ENCODE results near the gene HINT2. TPM values are rescaled to one million over a fixed set of nuclear protein-coding genes. Genes with fewer than 3 reads are reported as not detected.
A peak's percentile ranks its signal among the peaks of the same experiment; 100 is the strongest.

The HINT2 gene
- total RNA-seq, 1 donor from 2014 or later = 60.1 TPM

DNA sequence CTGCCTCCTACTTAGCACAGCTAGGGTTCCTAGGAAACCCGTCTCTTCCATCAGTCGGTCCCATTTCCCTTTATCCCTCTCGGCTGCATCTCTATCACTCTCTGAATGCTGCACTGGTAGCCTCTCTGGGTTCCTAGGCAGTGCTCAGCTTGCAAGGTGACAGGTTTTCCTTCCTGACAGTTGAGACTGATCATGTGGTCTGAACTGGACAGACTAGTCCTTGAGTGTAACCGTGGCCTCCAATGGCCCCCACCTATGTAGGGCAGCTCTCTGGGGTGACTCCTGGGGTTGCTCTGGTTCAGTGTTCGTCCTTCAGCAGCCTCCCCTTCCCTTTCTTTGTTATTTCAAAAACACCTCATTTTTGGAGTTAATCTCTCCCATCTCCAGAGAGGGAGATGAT is 18.0 kb upstream of the HINT2 start:
- no peak for DNase-seq (ENCODE audit: low read depth, low spot score)
- Mint-ChIP-seq H3K4me3 (peak overlapping the region; percentile 64), H3K27me3 (ENCODE audit: low read depth) (no peaks in the 10 kb centered on the region), H3K9me3 (no peaks in the 10 kb centered on the region), H3K27ac (ENCODE audit: unreplicated experiment) (no peak overlapping the region), H3K4me1 (peaks cover 60% of the 10 kb centered on the region), H3K36me3 (ENCODE audit: low read depth) (peaks cover 4% of the 10 kb centered on the region)
- TF ChIP-seq, protein P1, sequence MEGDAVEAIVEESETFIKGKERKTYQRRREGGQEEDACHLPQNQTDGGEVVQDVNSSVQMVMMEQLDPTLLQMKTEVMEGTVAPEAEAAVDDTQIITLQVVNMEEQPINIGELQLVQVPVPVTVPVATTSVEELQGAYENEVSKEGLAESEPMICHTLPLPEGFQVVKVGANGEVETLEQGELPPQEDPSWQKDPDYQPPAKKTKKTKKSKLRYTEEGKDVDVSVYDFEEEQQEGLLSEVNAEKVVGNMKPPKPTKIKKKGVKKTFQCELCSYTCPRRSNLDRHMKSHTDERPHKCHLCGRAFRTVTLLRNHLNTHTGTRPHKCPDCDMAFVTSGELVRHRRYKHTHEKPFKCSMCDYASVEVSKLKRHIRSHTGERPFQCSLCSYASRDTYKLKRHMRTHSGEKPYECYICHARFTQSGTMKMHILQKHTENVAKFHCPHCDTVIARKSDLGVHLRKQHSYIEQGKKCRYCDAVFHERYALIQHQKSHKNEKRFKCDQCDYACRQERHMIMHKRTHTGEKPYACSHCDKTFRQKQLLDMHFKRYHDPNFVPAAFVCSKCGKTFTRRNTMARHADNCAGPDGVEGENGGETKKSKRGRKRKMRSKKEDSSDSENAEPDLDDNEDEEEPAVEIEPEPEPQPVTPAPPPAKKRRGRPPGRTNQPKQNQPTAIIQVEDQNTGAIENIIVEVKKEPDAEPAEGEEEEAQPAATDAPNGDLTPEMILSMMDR (conservative IDR thresholded peaks at IDR 0.05) = no peak

DNA sequence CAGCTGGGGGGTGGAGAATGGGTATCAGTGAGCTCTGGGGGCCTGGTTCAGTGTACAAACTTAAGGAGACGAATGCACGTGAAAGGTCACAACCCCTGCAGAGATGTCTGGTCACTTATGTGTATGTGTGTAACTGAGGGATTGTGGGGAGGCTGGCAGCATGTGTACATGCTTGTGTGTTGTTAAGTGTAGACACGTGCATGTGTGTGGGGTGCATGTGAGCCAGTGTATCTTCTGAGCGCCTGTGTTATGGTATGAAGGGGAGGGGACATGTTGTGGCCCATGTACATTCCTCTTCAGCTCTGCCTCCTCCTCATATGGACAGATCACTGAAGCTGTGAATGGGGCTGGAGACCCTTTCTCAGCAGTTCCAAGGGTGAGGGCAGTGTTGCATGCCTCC is 16.2 kb upstream of the HINT2 start:
- H3K27ac Mint-ChIP-seq (ENCODE audit: unreplicated experiment) = no peak overlapping the region
- peaks cover 63% of the 10 kb centered on the region for H3K4me1 Mint-ChIP-seq
- H3K27me3 Mint-ChIP-seq (ENCODE audit: low read depth) = no peaks in the 10 kb centered on the region
- H3K36me3 Mint-ChIP-seq (ENCODE audit: low read depth) = peaks cover 4% of the 10 kb centered on the region
- peak overlapping the region; percentile 65 for H3K4me3 Mint-ChIP-seq
- TF ChIP-seq, protein P1 (conservative IDR thresholded peaks at IDR 0.05) = no peak
- DNase-seq (ENCODE audit: low read depth, low spot score) = no peak
- H3K9me3 Mint-ChIP-seq = no peaks in the 10 kb centered on the region

DNA sequence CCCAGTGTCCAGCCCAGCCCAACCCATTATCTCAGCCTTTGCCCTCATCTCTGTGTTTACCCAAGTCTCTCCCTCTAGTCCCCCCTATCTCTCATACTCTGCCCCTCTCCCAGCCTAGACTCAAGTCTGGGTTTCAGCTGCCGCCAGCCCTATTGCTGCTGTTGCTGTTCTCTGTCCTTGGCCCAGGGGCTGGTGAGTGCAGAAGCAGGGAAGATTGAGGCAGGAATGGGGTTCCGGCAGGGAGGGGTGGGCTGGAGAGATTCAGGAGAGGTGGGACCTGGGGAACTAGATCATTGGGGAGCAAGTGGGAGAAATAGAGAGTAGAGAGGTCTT is 14.9 kb upstream of the HINT2 start:
- Mint-ChIP-seq H3K9me3 (no peaks in the 10 kb centered on the region), H3K4me3 (peak overlapping the region; percentile 89), H3K4me1 (peaks cover 54% of the 10 kb centered on the region), H3K36me3 (ENCODE audit: low read depth) (no peaks in the 10 kb centered on the region), H3K27me3 (ENCODE audit: low read depth) (no peaks in the 10 kb centered on the region), H3K27ac (ENCODE audit: unreplicated experiment) (peak overlapping the region; percentile 89)
- TF ChIP-seq, protein P1 (conservative IDR thresholded peaks at IDR 0.05) = no peak
- no peak for DNase-seq (ENCODE audit: low read depth, low spot score)

DNA sequence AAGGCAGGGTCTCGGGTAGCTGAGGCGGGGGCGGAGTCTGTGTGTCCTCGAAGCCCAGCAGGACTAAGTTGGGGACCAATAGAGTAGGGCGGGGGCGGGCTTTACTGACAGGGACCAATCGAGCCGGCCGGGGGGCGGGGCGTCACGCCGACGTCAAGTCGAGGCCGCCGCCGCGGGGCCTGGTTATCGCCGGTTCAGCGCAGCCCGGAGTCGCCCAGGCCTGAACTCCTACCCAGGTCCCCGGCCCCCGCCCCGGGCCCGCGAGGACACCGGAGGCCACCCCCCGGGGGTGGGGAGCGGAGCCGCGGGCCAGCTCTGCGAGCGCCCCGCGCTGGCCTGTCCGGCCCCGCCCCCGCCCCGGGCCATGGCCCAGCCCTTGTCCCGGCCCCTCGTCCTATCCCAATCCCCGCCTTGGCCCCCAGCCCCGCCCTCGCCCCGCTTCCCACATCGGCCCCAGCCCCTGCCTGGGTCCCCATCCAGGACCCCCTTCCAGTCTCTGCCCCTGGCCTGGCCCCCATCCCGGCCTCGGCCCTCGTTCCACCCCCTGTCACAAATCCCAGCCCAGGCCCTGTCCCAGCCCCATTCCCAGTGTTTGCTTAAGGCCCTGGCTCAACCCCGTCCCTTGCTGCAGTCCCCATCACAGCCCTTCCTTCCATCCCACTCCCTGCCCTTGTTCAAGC is 14.4 kb upstream of the HINT2 start, which contains the start of gene TMEM8B:
Gene TMEM8B (plus strand): TSS at position 145 of the 680 bp plus-strand sequence. CDS start 220 bp downstream, at position 365.
- peak; percentile 86 for DNase-seq (ENCODE audit: low read depth, low spot score)
- no peaks in the 10 kb centered on the region for H3K27me3 Mint-ChIP-seq (ENCODE audit: low read depth)
- H3K4me3 Mint-ChIP-seq = peak within 1 kb of the TSS; percentile 89
- TF ChIP-seq, protein P1 (conservative IDR thresholded peaks at IDR 0.05) = no peak
- H3K9me3 Mint-ChIP-seq = no peaks in the 10 kb centered on the region
- no peaks in the 10 kb centered on the region for H3K36me3 Mint-ChIP-seq (ENCODE audit: low read depth)
- peak within 1 kb of the TSS; percentile 89 for H3K27ac Mint-ChIP-seq (ENCODE audit: unreplicated experiment)
- peaks cover 49% of the 10 kb centered on the region for H3K4me1 Mint-ChIP-seq

DNA sequence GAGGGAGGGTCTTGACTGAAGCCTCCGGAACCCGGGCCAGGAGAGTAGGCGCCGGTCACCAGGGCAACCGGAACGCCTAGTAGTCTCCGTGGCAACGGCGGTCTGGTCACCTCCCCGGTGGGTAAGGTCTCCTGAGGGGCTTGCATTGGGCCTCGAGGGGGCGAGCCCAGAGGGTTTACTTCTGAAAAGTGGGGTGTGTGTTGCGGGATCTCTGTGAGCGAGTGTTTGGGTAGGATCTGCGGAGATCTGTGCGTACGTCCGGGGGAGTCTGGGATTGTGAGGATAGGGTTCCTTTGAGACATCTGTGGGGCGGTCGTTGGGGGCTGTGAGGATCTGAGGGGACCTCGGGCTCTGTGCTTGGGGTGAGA is 13.9 kb upstream of the HINT2 start, which contains the start of gene FAM221B:
Gene FAM221B (minus strand): TSS at position 17 of the 368 bp plus-strand sequence. CDS start 2,571 bp downstream, outside the sequence.
- TF ChIP-seq, protein P1 (conservative IDR thresholded peaks at IDR 0.05) = no peak
- peak within 1 kb of the TSS; percentile 89 for H3K4me3 Mint-ChIP-seq
- no peaks in the 10 kb centered on the region for H3K9me3 Mint-ChIP-seq
- DNase-seq (ENCODE audit: low read depth, low spot score) = peak; percentile 62
- no peaks in the 10 kb centered on the region for H3K27me3 Mint-ChIP-seq (ENCODE audit: low read depth)
- H3K27ac Mint-ChIP-seq (ENCODE audit: unreplicated experiment) = peak within 1 kb of the TSS; percentile 89
- peaks cover 48% of the 10 kb centered on the region for H3K4me1 Mint-ChIP-seq
- H3K36me3 Mint-ChIP-seq (ENCODE audit: low read depth) = no peaks in the 10 kb centered on the region

All from neural crest cell (in vitro differentiated cells).